ENCODE data around the gene SYT9. TPM values are rescaled to one million over a fixed set of nuclear protein-coding genes. Genes with fewer than 3 reads are reported as not detected.

Gene SYT9
- total and polyA plus RNA-seq, 2 of the 8 experiments (the other 6 are each of a cell fraction or from before 2014, with no cell fraction given): 1.5 to 2.9 TPM

DNA sequence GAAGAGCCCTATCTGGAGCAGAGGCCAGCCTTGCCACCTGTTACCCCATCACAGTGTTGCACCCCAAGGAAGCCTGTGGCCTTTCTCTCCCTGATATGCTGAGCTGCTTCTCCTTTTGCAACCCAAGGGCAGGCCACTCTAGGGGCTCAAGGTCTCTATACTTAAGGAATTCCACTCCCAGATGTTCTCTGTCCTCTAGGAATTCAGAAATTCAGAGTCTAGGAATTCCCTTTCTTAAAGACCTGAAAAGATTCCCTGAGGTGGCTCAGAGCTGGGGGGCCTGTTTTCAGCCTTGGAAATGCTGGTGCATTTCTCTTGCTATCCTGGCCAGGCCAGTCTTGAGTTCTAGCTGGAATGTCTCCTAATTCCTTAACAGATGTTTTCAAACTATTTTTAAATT lies 165.6 kb downstream of the SYT9 start:
- TF ChIP-seq TCF12 (IDR thresholded peaks at IDR 0.05; ENCODE audit: low read depth, low read length): peak; percentile 95
- TF ChIP-seq POLR2A (IDR thresholded peaks at IDR 0.05; ENCODE audit: control extremely low read depth in 1 of 2, low read depth in 2 of 2, low read length in 2 of 2): no peak
- TF ChIP-seq CHD2 (IDR thresholded peaks at IDR 0.05; ENCODE audit: low read length): no peak
- TF ChIP-seq, protein P1, sequence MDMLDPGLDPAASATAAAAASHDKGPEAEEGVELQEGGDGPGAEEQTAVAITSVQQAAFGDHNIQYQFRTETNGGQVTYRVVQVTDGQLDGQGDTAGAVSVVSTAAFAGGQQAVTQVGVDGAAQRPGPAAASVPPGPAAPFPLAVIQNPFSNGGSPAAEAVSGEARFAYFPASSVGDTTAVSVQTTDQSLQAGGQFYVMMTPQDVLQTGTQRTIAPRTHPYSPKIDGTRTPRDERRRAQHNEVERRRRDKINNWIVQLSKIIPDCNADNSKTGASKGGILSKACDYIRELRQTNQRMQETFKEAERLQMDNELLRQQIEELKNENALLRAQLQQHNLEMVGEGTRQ (IDR thresholded peaks at IDR 0.05; ENCODE audit: low read length): no peak
- TF ChIP-seq, protein P2, sequence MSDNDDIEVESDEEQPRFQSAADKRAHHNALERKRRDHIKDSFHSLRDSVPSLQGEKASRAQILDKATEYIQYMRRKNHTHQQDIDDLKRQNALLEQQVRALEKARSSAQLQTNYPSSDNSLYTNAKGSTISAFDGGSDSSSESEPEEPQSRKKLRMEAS (IDR thresholded peaks at IDR 0.05): no peak
- TF ChIP-seq BCL11A (IDR thresholded peaks at IDR 0.05; ENCODE audit: low read depth in 2 of 2, low read length in 2 of 2): peak in 1 of 2 experiments; percentile 3
- no peak for TF ChIP-seq GTF2F1 (IDR thresholded peaks at IDR 0.05; ENCODE audit: borderline replicate concordance, low read depth, low read length)
- TF ChIP-seq KDM4A (IDR thresholded peaks at IDR 0.05; ENCODE audit: low read depth, low read length, severe bottlenecking): no peak
- peak; percentile 26; the same call in 1 of the 2 replicates for TF ChIP-seq TEAD4 (IDR thresholded peaks at IDR 0.05; ENCODE audit: low read depth, low read length)
- TF ChIP-seq TAF7 (optimal IDR thresholded peaks at IDR 0.05; ENCODE audit: borderline replicate concordance, low read depth, low read length): no peak
- Histone ChIP-seq H3K4me3 (ENCODE audit: extremely low read depth in 1 of 4, insufficient read depth in 2 of 4, low read depth in 3 of 4, low read length in 4 of 4) (no peak overlapping the region), H3K79me2 (ENCODE audit: control insufficient read depth in 1 of 2, insufficient read depth in 2 of 2, low read length in 2 of 2) (no peaks in the 10 kb centered on the region), H2AK5ac (ENCODE audit: low read depth, low read length) (no peak overlapping the region), H3K36me3 (ENCODE audit: control insufficient read depth in 2 of 4, insufficient read depth in 4 of 4, low read length in 3 of 4) (no peaks in the 10 kb centered on the region), H2BK20ac (ENCODE audit: low read length) (no peak overlapping the region), H2BK12ac (ENCODE audit: low read depth, low read length) (no peak overlapping the region), H3K56ac (replicated peaks; ENCODE audit: insufficient read length, low read depth, low read length) (no peak overlapping the region), H2BK15ac (ENCODE audit: low read length) (no peak overlapping the region), H3K4me1 (replicated peaks in 1 of 4; ENCODE audit: control insufficient read depth in 3 of 4, insufficient read depth in 4 of 4, low read length in 3 of 4) (peaks cover 6 to 13% (median 8%) of the 10 kb centered on the region in 4 experiments), H3K14ac (ENCODE audit: insufficient read length) (no peak overlapping the region), H4K20me1 (replicated peaks in 1 of 2; ENCODE audit: control insufficient read depth in 1 of 2, insufficient read depth in 2 of 2, low read length in 2 of 2) (no peaks in the 10 kb centered on the region), H3K27ac (ENCODE audit: low read depth, low read length) (no peak overlapping the region), H3K79me1 (ENCODE audit: low read depth, low read length) (no peaks in the 10 kb centered on the region), H2BK120ac (replicated peaks; ENCODE audit: low read depth, low read length) (no peak overlapping the region), H3K18ac (ENCODE audit: extremely low read depth, low read length) (no peak overlapping the region), H3K4me2 (ENCODE audit: insufficient read depth in 1 of 2, low read depth in 2 of 2, low read length in 2 of 2) (no peak overlapping the region), H3K9me3 (ENCODE audit: insufficient read depth in 2 of 2, low read depth in 1 of 2, low read length in 1 of 2) (no peaks in the 10 kb centered on the region), H4K8ac (ENCODE audit: extremely low read depth, insufficient read depth, low read length) (no peak overlapping the region), H3K4ac (replicated peaks; ENCODE audit: insufficient read length, low read depth, low read length) (no peak overlapping the region), H3K23ac (ENCODE audit: insufficient read length) (no peak overlapping the region), H3K27me3 (replicated peaks in 1 of 4; ENCODE audit: control insufficient read depth in 3 of 4, extremely low read depth in 1 of 4, insufficient read depth in 3 of 4, low read length in 3 of 4) (no peaks in the 10 kb centered on the region), H2AFZ (ENCODE audit: low read length) (no peak overlapping the region), H2BK5ac (ENCODE audit: low read depth, low read length) (no peak overlapping the region), H3K9ac (replicated peaks in 1 of 4; ENCODE audit: extremely low read depth in 1 of 4, low read depth in 3 of 4, low read length in 3 of 4) (no peak overlapping the region), H4K5ac (ENCODE audit: insufficient read length, low read depth, low read length) (no peak overlapping the region), H4K91ac (replicated peaks; ENCODE audit: insufficient read length, low read length) (no peak overlapping the region), H3K23me2 (ENCODE audit: low read depth, low read length) (no peaks in the 10 kb centered on the region; the same call in 1 of the 2 replicates)
- ChIA-PET POLR2A (ENCODE audit: partially characterized antibody) (interaction anchor here (1.5 kb wide), 1 partner anchor 9 kb away, joined by 3 read pairs; no protein-coding TSS in a partner anchor), CTCF (ENCODE audit: partially characterized antibody) (interaction anchor here (0.7 to 1.1 kb wide), 2 partner anchors 25 to 64 kb away, joined by 4 to 5 read pairs; no protein-coding TSS in a partner anchor)
- DNase-seq (ENCODE audit: low read depth in 1 of 2, low spot score in 2 of 2): no peak
- no peak for FAIRE-seq

Data from H1 (cell line).